ENCODE data around the gene HSPB6.

Gene HSPB6

GRCh38 chr19:35764432-35765315 is 7.8 kb upstream of the HSPB6 start:
- no peak for DNase-seq

DNA sequence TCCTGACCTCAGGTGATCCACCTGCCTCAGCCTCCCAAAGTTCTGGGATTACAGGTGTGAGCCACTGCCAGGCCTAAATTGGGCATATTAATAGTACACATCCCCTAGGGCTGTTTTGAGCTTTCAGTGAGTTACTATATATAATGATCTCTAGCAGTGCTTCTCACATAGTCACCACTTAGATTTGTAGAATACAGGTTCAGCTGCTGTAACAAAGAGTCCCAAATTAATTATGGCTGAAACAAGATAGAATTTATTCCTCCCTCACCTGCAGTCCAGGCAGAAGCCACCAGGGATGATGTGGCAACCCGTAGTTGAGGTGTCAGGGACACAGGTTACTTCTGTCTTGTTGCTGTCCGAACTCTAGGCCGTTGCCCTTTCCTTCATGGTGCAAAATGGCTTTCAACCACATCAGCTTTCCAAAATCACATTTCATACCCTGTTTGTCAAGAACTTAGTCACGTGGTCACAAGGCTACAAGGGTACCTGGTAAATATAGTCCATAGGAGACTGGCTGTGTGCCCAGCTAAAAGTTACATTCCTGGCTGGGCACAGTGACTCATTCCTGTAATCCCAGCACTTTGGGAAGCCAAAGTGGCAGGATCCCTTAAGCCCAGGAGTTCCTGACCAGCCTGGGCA is 4.0 kb upstream of the HSPB6 start:
- DNase-seq: peak; percentile 29

DNA sequence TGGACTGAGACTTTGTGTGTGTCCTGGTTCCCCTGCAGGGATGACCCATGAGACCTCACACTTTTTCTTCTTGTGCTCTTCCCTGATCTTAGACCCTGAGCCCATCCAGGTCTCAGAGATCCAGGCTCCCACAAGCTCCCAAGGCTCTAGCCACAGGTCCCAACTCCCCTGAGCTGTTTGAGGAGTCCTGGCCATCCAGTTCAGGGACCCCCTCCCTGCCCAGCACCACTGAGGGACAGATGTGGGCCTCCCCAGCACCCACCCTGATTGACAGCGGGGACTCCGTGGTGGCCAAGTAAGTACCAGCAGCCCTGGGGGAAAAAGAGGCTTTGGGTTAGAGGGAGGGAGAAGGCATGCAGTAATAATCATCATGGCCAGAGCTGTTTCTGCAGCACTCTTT is 2.9 kb upstream of the HSPB6 start:
- DNase-seq: no peak

DNA sequence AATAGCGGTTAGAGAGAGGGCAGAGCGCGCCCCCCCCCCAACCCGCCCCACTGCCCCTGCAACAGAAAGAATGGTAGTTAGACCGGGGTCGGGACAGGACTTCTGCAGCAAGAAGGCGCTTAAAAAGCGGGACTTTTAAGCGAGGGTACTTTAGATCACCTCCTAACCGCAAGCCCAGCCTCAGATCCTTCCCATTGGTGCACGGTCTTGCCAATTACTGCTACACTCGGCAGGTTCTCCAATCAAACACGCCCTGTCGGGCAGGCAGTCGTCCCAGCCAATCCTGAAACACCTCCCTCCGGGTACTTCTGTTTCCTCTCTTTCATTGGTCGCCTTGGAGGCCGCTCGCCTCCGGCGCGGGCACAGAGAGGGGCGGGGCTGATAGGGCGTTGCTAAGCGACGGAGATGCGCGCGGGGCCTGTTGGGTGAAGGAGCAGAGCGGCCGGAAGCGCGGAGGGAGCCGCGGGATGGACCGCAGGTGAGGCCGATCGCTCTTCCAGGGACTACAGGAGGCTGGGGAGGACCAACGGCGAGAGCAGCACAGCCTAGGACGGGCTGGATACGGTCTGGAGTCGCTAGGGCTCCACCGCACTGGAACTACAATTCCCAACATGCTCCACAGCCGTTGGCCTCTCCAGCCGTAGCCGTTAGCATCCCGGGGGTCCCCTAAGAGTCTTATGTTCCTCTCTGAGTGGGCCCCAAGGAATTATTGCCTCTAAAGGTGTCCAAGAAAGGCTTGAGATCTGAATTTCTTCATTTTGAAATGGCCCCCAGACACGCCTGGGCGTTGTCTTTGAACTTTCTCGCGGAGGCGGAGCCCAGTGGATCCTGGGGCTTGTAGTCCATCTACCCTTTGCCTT is 1.1 kb upstream of the HSPB6 start, which contains the start of gene PROSER3:
PROSER3 (plus strand) TSS at position 428 of the 860 bp plus-strand sequence; CDS start at position 468, 40 bp downstream.
- peak; percentile 100 for DNase-seq

DNA sequence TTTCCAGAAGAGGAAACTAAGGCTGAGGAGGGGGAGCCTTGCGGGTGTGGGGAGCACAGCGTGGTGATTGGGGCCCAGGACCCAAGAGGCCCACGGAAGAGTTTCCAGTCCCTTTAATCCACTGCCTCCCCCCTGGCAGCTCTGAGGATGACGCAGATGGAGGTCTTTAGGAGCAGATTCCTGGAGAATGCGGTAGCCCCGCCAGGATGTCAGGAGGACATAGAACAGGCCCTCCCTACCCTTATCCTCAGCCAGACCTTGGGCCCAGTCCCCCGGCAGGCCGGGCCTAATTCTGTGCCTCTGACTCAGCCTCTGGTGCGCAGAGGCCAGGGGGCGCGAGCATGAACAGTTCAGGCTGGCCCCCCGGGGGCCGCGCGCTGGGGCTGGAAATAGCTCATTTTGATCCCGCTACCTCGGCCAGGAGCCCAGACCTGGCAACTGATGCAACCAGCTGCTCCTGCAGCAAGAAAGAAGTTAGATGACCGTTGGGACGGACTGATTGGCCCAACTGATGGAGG is 461 bp upstream of the HSPB6 start:
- peak; percentile 96 for DNase-seq

- DNase-seq: peak; percentile 67
Measured at GRCh38 chr19:35755550-35756376, 1.1 kb downstream of the HSPB6 start.

GRCh38 chr19:35755131-35755549 is 1.7 kb downstream of the HSPB6 start:
- DNase-seq: no peak

- DNase-seq: no peak
Measured at GRCh38 chr19:35754370-35755130, 2.3 kb downstream of the HSPB6 start.

- no peak for DNase-seq
Measured at GRCh38 chr19:35753634-35754369, 3.0 kb downstream of the HSPB6 start.

DNA sequence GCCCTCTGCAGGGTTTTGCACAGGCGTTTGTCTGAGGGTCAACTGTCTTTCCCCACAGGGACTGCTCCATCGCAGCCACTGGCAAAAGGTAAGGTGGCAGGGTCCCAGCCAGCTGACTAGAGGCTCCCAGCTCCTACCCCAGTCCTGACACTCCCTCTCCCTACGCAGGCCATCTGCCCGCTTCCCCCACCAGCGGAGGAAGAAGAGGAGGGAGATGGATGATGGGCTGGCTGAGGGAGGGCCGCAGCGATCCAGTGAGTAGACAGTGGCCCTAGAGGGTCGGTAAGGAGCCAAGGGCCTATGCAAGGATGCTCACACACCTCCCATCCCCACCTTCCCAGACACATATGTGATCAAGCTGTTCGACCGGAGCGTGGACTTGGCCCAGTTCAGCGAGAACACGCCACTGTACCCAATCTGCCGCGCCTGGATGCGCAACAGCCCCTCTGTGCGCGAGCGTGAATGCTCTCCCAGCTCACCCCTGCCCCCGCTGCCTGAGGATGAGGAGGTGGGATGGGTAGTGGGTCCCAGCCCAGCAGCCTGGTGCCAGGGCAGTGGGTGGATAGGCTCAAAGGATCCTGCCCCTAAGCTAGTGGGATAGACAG is 4.0 kb downstream of the HSPB6 start:
- DNase-seq: no peak

DNA sequence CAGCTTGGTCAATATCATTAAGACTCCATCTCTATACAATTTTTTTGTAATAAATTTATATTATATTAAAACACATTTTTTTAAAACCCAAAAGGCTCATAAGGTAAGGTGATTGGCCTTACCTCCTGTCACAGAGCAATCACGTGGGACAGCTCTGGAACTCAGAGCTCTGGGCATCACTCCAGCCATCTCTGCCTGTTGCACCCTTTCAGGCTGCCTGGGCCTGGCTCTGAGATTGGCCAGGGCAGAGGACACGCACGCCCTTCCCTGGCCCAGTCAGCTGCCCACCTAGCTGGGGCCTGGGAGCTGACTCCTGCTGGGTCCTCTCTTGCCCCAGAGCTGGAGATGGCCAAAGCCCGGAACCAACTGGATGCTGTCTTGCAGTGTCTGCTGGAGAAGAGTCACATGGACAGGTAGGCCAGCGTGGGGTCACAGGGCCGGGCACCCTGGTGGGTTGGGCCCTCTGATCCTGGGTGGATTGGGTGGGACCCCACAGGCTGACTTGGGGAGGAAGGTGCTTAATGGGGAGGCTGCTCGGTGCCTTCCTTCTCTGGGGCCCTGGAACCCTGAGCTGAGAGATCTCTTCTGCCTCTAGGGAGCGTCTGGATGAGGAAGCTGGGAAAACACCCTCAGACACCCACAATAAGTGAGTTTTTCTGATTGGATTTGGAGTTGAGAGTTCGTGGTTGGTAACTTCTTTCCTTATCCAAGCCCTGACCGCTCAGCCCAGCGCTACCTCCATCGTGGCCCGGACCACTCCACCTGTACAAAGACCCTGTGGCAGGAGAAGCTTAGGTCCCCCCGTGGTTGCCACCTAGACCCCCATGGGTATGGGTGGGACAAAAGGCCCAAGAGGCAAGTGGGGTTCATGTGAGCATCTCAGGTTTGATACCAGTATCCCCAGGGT is 4.7 kb downstream of the HSPB6 start:
- no peak for DNase-seq

GRCh38 chr19:35750167-35750566 is 6.7 kb downstream of the HSPB6 start:
- no peak for DNase-seq

DNA sequence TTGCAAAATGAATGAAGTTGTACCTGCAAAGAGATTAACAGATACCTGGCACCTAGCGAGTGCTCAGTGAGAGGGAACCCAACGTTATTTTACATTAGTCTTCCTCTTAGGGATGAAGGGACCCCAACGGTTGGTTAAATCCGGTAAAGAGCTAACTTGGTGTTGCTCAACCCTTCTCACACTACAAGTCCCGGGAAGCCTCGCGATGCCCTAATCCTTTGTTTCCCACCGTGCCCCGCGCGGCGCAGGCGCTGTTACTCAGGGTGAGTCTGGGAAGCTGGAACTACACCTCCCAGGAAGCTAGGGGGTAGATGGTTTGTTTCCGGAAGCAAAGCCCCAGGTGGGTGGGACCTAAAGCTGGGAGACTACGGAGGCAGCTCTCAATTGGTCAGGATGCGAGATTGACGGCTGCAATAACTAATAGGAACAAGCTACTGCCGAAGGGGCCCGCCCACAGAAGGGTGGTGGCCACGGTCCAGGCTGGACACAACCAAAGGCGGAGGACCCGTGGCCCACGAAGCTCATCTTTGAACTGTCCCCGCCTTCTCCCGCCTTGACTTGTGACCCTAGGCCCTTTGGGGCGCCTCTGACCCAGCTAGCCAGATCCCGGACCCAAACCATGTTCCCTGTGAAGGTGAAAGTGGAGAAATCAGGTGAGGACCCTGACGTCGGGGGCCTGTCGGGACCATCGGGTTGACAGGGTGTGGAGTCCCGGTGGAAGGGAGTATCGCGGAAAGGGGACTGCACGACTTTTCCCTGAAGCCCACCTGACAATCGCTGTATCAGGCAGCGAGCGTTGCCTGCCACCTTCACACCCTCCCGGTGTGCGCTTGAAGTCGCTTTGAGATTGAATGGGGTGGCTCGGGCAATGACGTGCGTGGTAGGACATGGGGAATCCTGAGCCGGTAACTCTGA is 8.5 kb downstream of the HSPB6 start, which contains the start of gene LIN37:
LIN37 (plus strand) TSS at position 471 of the 915 bp plus-strand sequence; CDS start at position 620, 149 bp downstream.
- peak; percentile 99 for DNase-seq

- no peak for DNase-seq
Measured at GRCh38 chr19:35746531-35746930, 10.3 kb downstream of the HSPB6 start.

DNA sequence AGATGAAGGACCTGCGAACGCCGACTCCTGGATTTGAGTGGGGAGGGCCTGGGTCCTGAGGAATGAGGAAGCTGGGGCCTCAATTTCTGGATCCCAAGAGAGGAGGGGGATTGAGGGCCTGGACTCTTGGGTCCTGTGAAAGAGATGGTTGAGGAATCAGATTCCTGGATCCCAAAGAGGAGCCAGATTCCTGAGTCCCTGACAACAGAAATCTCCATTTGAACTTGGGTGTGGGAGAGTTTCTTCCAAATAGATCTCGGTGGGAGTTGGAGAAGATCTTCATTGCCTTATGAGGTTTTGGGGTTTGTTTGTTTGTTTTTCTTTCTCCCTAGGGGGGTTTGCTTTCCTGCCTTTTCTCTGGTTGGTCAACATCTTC is 10.8 kb downstream of the HSPB6 start:
- DNase-seq: no peak

- peak; percentile 99 for DNase-seq
Measured at GRCh38 chr19:35745328-35746086, 11.3 kb downstream of the HSPB6 start, which contains the start of the genes PSENEN and U2AF1L4. Gene PSENEN, plus strand, starts transcription at chr19:35745651. Its CDS starts 280 bp downstream, at chr19:35745931. Gene U2AF1L4, minus strand, starts transcription at chr19:35745418. Its CDS starts 27 bp downstream, at chr19:35745391.
